GM10266 (cell line): ENCODE data around the gene DIPK2A.

Experiments used
- DNase-seq: peaks from one replicate; pipeline ENCODE4 v3.0.0; 2012; ENCODE audit errors: extremely low spot score
- TF ChIP-seq, protein P1 (sequence below): IDR thresholded peaks from 2 replicates; pipeline ENCODE4 v1.5.1; 2012; ENCODE audit warnings: mild to moderate bottlenecking, low read depth; ENCODE audit not compliant: control insufficient read depth, insufficient read depth; ENCODE audit errors: missing control alignments

DIPK2A gene

DNA sequence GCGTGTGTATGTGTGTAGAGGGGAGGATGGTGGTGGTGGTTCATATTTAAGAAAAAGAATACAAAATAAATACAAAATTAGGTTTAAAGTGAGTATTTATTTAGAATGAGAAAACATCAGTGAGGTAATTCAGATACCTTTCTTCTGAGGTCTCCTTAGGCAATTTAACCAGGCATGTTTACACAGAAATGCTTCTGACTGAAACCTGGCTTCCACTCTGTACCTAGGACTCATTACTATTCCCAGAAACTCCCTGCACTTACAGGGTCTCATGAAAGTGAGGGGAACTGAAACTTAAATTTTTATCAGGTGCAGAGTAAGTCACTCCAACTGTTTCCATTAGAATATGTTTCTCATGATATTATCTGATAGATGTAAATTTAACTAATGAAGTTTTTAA, 10.3 kb upstream of the DIPK2A start:
- TF ChIP-seq, protein P1, sequence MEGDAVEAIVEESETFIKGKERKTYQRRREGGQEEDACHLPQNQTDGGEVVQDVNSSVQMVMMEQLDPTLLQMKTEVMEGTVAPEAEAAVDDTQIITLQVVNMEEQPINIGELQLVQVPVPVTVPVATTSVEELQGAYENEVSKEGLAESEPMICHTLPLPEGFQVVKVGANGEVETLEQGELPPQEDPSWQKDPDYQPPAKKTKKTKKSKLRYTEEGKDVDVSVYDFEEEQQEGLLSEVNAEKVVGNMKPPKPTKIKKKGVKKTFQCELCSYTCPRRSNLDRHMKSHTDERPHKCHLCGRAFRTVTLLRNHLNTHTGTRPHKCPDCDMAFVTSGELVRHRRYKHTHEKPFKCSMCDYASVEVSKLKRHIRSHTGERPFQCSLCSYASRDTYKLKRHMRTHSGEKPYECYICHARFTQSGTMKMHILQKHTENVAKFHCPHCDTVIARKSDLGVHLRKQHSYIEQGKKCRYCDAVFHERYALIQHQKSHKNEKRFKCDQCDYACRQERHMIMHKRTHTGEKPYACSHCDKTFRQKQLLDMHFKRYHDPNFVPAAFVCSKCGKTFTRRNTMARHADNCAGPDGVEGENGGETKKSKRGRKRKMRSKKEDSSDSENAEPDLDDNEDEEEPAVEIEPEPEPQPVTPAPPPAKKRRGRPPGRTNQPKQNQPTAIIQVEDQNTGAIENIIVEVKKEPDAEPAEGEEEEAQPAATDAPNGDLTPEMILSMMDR: no peak
- no peak for DNase-seq

DNA sequence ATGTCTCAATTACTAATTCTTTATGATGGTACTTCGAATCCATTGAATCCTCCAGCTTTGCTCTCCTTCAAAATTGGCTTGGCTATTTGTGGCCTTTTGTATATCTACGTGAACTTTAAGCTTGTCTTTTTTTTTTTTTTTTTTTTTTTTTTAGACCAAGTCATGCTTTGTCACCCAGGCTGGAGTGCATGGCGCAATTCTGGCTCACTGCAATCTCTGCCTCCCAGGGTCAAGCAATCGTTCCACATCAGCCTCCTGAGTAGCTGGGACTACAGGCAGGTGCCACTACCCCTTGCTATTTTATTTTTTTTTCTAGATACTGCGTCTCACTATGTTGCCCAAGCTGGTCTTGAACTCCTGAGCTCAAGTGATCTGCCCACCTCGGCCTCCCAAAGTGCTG, 7.7 kb upstream of the DIPK2A start:
- no peak for DNase-seq
- TF ChIP-seq, protein P1: no peak

DNA sequence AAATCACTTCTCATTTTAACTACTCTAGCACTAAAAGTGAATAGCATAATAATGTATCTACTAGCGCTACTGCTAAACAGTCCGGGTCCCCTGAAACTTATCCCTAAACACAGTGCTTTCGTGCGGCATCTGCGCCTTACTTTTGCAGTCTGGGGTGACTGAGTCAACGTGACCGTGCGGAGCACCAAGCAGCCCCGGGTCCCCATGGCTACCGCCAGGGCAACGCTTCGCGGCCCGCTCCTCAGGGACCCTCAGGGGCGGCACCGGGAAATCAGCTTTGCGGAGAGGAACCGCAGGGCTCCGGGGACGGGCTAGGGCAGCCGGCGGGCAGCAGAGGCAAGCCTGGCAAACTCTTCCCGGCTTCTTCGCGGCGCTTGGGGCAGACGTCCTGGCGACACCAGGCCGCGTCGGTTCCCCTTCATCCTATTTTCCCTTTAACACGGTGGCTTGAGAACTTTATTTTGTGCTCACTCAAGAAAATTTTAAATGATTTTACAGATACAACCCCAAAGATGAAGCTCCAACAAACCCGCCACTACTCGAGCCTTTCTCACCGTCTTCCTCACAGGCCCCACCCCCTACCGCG, 757 bp upstream of the DIPK2A start:
- TF ChIP-seq, protein P1: no peak
- peak; percentile 63 for DNase-seq

DNA sequence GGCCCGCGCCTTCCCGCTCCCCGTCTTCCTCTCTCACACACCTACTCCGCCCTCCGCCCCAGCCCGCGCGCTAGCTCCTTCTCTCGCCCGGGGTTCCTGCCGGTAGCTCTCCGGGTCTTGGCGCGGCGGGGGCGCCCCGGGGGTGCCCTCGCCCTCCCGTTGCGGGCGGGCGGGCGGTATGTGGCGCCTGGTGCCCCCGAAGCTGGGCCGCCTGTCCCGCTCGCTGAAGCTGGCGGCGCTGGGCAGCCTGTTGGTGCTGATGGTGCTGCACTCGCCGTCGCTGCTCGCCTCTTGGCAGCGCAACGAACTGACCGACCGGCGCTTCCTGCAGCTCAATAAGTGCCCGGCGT, 507 bp downstream of the DIPK2A start:
- DNase-seq: no peak
- TF ChIP-seq, protein P1: no peak

DNA sequence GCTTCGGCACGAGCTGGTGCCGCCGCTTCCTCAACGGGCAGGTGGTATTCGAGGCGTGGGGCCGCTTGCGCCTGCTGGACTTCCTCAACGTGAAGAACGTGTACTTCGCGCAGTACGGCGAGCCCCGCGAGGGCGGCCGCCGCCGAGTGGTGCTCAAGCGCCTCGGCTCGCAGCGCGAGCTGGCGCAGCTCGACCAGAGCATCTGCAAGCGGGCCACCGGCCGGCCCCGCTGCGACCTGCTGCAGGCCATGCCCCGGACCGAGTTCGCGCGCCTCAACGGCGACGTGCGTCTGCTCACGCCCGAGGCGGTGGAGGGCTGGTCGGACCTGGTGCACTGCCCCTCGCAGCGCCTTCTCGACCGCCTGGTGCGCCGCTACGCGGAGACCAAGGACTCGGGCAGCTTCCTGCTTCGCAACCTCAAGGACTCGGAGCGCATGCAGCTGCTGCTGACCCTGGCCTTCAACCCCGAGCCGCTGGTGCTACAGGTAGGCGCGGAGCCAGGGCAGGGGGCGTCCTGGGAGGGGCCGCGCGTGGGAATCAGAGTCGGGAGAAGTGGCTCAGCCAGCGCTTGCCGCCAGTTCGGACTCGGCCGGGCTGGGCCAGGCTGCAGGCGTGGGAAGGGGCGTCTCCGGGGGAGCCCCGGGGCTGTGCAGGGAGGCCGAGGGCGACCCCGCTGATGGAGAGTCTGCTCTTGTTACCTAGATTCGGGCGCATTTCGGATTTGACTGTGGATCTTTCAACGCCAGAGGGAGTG, 1.1 kb downstream of the DIPK2A start:
- DNase-seq: peak; percentile 72
- TF ChIP-seq, protein P1: peak; percentile 66

DNA sequence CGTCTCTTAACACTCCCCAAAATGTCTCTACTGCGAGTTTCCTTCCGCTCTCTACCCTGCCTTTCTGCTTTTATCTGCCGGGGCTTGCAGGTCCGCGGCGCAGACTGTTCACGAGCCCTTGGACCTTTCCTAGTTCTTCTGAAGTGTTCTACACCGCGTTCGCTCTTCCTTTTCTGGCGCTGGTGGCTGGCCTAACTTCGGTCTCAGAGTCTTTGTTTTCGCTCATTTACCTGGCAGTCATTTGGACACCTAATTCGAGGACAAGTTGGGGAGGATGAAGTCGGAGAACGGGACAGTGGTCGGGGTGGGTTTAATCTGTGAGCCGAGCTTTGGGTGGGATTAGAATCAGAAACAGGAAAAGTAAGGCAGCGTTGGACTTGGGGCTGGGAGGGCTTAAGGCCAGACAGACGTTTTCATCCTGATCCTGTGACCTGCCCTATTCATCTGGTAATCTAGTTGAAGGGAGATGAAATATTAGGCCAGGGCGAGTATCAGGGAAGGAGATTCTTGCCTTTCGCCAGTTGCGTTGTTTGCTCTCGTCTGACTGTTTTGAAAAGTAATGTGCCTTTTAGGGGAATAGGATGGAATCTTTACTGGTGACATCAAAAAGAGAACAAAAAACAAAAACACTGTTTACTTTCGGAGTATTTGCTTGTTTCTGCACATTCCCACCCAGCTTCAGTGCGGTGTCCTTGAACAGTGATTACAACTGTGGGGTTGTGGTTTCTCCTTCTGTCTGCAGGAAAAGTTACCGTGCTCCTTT, 1.8 kb downstream of the DIPK2A start:
- TF ChIP-seq, protein P1: no peak
- DNase-seq: no peak
